Amygdala (tissue), 56 donors: ENCODE results near the gene SERP2.
A peak's percentile ranks its signal among the peaks of the same experiment; 100 is the strongest.
"Not testable (repeated sequence)": the region's sequence is repeated elsewhere in the genome, so short reads cannot be mapped to it uniquely, and the experiment has no call there.

ENCODE experiments used
- DNase-seq, 56 donors: peaks; one replicate each; lab custom pipeline; 2025; lab: John Stamatoyannopoulos, UW

Gene SERP2

DNA sequence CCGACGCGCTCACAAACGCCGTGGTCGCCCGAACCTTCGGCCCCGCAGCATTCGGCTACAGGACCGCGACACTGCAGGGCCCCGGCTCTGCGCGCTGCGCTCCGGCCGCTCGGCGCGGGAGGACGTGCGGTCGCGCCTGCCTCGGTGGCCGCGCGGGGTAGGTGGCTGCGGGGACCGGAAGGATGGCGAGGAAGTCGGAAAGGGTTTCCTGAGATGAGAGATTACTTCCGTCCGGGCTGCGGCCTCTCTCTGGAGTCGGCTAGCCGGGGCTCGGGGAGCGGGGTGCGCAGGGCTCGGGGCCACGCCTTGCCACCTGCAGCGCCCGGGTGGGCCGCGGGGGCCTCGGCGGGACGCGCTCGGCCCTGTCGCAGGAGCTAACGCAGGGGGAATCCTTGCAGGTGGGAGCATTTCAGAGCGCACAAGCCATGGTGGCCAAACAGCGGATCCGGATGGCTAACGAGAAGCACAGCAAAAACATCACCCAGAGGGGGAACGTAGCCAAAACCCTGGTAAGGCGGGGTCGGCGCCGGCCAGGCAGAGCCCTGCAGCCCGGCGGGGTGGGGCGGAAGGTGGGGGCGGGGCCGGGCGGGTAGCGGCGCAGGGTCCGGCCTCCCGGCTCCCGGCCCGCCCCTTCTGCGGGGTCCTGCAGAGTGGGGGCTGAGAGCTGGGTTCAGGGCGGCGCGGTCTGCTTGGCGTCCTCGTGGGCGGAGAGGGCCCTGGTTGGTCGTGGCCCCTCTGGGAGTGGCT, at the start of gene SERP2:
SERP2 (plus strand) TSS at position 224 of the 747 bp plus-strand sequence; CDS start at position 426, 202 bp downstream.
- peak in 43 of 56 donors; percentile 16 to 92 (median 59) for DNase-seq

DNA sequence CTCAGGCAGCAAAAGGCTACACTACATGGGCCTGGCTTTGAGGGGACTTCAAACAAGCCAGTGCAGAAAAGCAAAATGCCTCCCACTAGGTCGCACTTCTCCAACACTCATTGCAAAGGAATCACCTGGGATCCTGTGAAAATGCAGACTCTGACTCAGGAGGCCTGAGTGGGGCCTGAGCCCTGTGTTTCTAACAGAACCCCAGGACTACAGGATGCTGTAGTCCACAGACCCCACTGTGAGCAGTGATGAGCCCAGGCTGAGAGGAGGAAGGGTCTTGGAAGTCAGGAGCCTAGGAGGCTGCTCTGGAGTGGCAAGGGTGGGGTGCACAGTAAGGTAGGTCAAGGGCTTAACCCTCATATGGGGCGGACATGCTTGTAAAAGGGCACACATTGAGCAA, 46.7 kb upstream of the SERP2 start:
- DNase-seq: no peak

GRCh38 chr13:44329041-44329440, 44.6 kb upstream of the SERP2 start:
- not testable (repeated sequence) for DNase-seq

GRCh38 chr13:44329909-44330545, 43.6 kb upstream of the SERP2 start:
- DNase-seq: no peak

DNA sequence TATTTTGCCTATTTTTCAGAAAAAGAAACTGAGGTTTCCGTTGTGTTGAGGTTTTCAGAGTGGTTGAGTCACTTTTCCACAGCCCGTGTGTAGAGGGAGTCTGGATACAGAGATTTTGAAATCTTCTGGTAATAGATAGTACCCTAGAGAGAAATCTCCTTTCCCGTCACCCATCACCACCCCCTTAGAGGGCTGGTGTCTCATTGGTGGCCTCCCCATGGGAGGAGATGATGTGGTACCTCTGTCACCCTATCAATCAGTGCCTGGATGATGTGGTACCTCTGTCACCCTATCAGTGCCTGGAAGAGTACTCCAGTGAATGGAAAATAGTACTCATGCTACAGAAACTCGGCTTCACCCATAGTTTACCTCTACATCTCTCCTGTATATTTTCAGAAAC, 42.2 kb upstream of the SERP2 start:
- DNase-seq: no peak

DNA sequence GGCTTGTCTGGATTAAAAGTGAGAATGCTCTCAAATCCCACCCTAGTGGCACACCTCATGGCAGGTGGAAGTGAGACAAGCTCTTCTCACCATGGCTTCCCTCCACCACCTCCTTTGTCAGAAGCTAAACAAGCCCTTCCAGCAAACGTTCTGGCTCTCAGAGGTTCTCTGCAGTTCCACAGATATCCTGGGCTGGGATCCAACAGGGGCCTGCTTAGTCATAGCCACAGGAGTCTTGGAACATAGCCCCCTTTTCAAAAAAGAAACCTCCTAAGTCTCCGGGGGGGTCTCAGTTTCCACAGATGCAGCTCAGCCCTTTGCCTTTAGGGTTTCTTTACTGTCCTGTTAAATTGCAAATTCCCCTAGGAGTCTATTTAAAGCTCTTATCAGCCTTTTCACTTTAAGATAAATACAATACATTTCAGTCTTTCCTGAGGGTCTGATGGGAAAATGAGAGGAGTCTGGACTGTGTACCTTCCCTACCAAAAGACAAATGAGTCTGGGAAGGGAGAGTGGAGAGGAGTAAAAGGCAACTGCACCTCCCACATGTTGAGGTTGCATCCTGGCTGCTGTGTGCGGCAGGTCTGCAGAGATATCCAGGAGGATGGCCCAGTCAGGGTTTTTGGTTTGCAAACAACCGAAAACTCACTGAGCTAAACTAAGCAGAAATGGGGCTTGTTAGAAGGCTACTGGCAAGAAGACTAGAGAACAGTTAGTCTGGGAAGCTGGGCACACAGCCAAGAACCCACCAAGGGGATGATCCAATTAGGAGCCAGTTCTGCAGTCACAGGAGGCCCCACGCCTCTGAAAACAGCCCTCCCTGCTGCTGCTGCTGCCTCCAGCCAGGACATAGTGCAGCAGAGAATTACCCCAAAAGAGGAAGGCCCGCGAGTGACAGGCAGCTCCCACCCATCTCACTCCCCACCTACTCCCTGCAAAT, 41.4 kb upstream of the SERP2 start:
- peak in 45 of 56 donors; percentile 5 to 72 (median 28) for DNase-seq

GRCh38 chr13:44333950-44334655, 39.5 kb upstream of the SERP2 start:
- DNase-seq: no peak

- DNase-seq: no peak
These were observed 38.9 kb upstream of the SERP2 start for GRCh38 chr13:44334751-44335150.

GRCh38 chr13:44336934-44337333, 36.7 kb upstream of the SERP2 start:
- no peak for DNase-seq

DNA sequence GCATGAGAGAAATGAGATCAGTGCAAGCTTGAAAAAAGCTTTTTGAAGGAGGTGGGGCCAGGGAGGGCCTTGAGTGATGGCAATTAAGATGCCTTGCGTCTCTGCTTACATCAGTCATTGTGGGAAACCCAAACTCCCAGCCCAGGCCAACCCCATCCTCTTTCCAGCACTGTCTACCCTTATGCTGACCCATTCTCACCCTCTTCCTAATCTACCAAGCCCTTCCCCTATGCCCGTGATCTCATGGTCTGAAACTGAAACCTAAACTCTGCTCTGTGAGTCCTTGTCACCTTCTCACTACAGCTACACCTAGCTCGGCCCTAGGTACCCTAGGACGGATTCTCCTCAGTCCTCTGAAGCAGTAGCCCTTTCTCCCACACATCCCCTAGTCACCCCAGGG, 36.0 kb upstream of the SERP2 start:
- no peak for DNase-seq

GRCh38 chr13:44340508-44340907, 33.1 kb upstream of the SERP2 start:
- DNase-seq: no peak

DNA sequence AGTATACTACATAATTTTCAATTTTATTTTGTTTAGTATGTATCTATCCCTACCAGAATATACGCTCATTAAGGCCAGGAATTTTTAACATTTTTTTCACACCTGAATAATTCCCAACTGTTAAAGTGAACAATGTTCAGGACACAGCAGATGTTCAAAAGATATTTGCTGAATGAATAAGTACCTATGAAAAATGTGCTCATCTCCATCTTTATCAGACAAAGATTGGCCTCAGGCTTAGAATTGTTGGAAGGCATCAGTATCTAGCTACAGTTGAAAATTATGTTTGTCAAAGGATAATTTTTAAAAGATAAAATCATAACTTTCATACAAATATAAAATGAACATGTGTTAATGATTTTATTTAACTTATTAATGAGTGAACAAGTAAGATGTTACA, 30.9 kb upstream of the SERP2 start:
- no peak for DNase-seq

DNA sequence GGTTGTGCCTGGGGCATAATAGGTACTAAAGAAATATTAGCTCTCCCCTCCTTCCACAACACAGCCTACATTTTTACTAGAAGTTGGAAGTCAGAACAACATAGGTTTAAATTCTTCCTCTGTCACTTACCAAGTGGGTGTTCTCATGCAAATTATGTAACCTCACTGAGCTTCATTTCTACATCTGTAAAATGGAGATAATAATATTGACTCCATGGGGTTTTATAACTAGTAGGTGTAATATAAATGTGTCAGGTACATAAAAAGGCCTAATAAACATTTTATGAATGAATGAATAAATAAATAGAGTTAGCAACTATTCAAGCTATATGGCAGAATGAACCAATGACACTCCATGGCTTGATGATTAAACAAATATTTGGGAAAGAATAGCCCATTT, 27.1 kb upstream of the SERP2 start:
- no peak for DNase-seq

DNA sequence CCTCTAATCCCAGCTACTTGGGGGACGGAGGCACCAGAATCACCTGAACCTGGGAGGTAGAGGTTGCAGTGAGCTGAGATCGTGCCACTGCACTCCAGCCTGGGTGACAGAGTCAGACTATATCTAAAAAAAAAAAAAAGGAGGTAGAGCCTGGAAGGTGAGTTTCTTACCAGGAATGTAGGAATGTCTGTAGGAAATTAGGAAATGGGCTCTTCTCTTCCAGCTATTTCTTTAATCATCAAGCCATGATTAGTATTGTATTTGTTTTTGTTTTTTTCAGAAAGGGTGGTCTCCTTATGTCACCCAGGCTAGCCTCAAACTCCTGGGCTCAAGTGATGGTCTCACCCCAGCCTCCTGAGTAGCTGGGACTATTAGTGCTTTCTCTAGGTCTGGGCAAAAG, 26.3 kb upstream of the SERP2 start:
- DNase-seq: no peak

- no peak for DNase-seq
These were observed 25.7 kb upstream of the SERP2 start for GRCh38 chr13:44347949-44348348.

DNA sequence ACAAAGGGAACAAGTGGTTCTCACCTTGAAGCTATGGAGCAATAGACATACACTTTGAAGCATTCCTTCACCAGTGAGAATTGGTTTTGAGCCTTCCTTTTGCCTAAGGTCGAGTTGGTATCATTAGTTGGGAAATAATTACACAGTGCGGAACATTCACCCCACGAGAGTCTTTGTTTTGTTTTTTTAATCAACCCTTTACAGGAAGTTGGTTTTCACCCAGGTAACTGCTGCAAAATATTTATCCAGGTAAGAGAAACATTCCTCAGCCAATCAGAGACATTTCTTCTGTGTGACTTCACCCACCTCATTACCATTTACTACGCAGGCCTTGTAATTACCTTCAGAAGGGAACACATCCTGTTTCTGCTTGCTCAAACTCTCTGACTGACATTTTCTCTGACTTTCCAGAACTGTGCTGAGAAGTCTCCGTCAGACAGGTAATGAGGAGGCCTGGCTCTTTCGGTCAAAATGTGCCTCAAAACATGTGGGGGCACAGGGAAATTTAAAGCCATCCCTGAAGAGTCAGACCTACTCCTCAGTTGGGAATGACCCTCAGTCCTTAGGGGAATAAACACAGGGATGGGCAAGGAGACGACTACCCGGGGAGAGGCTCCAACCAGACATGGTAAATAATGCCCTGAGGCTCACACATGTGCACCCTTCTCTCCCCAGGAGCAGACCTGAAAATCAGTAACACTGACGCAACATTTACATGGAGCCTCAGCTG, 22.7 kb upstream of the SERP2 start:
- no peak for DNase-seq

GRCh38 chr13:44351505-44351854, 22.1 kb upstream of the SERP2 start:
- DNase-seq: no peak

GRCh38 chr13:44352202-44352601, 21.4 kb upstream of the SERP2 start:
- no peak for DNase-seq

- no peak for DNase-seq
These were observed 21.0 kb upstream of the SERP2 start for GRCh38 chr13:44352671-44353070.

GRCh38 chr13:44354331-44354730, 19.3 kb upstream of the SERP2 start:
- no peak for DNase-seq
